B cell (primary cell): ENCODE measurements around the gene CMIP. TPM values are rescaled to one million over a fixed set of nuclear protein-coding genes. Genes with fewer than 3 reads are reported as not detected.

Experiments
- ATAC-seq: fragments of 200-7000 bp; cut with Tn5 transposase; one replicate; pipeline ENCODE4 v1.10.0; 2021; ENCODE audit warnings: low read depth, mild to moderate bottlenecking, moderate number of reproducible peaks, moderate library complexity
- CTCF ChIA-PET: fragments of 350-600 bp; sonication (Branson Sonifier 250); formaldehyde crosslinking; loops from one replicate; lab custom pipeline; 2021; ENCODE audit warnings: antibody characterized with exemption, inconsistent platforms; lab: Charles Lee
- POLR2A ChIA-PET: fragments of 350-600 bp; sonication (Branson Sonifier 250); formaldehyde crosslinking; loops from one replicate; lab custom pipeline; 2021; ENCODE audit warnings: antibody characterized with exemption; lab: Charles Lee
- DNase-seq: peaks from one replicate; pipeline ENCODE4 v3.0.0; 2013
- H2AFZ ChIP-seq: 2 replicates; pipeline ENCODE4 v1.6.1; 2012; ENCODE audit warnings: mild to moderate bottlenecking, low read depth, low read length; ENCODE audit not compliant: insufficient read depth, poor library complexity, severe bottlenecking
- H3K27ac ChIP-seq, 2 donors: 1 replicate in 1 of 2; 2 replicates in 1 of 2; pipeline ENCODE4 v1.5.1; 2012 to 2013; ENCODE audit warnings: low read length in 2 of 2, mild to moderate bottlenecking in 2 of 2, moderate library complexity in 1 of 2
- H3K27me3 ChIP-seq, 4 experiments: fragments of 200-600 bp in 1 of 4; sonication (generic) in 1 of 4; replicated peaks in 1 of 4; 1 replicate in 2 of 4; 2 replicates in 2 of 4; pipeline versions ENCODE4 v1.6.1 to v1.7.0; 2013 to 2016; ENCODE audit warnings: low read length in 3 of 4, mild to moderate bottlenecking in 2 of 4, mixed read lengths in 1 of 4, moderate library complexity in 1 of 4; ENCODE audit not compliant: insufficient read depth in 4 of 4, control insufficient read depth in 3 of 4; ENCODE audit errors: control extremely low read depth in 1 of 4
- H3K36me3 ChIP-seq, 2 experiments: replicated peaks in 1 of 2; 1 replicate in 1 of 2; 2 replicates in 1 of 2; pipeline versions ENCODE4 v1.6.1 to v1.7.1; 2013; ENCODE audit warnings: low read length in 1 of 2; ENCODE audit not compliant: insufficient read depth in 2 of 2, control insufficient read depth in 1 of 2; ENCODE audit errors: control extremely low read depth in 1 of 2, extremely low read depth in 1 of 2
- H3K4me1 ChIP-seq, 2 donors: fragments of 200-600 bp in 1 of 2; sonication (generic) in 1 of 2; 1 replicate in 1 of 2; 2 replicates in 1 of 2; pipeline versions ENCODE4 v1.5.1 to v1.6.1; 2013 to 2017; ENCODE audit warnings: low read length in 2 of 2; ENCODE audit not compliant: control insufficient read depth in 2 of 2, insufficient read depth in 2 of 2
- H3K4me2 ChIP-seq: replicated peaks from 2 replicates; pipeline ENCODE3; 2012; ENCODE audit warnings: mild to moderate bottlenecking, low read depth, low read length; ENCODE audit not compliant: poor library complexity, severe bottlenecking
- H3K4me3 ChIP-seq, 5 experiments: fragments of 200-600 bp in 1 of 5; sonication (generic) in 1 of 5; 1 replicate in 3 of 5; 2 replicates in 2 of 5; pipeline versions ENCODE4 v1.5.1 to v1.7.0; 2011 to 2016; ENCODE audit warnings: low read length in 4 of 5, mild to moderate bottlenecking in 4 of 5, low read depth in 2 of 5, control low read depth in 1 of 5, moderate library complexity in 1 of 5; ENCODE audit not compliant: insufficient read depth in 1 of 5; ENCODE audit errors: control extremely low read depth in 1 of 5, extremely low read depth in 1 of 5
- H3K79me2 ChIP-seq: fragments of 200-600 bp; sonication (generic); one replicate; pipeline ENCODE4 v1.6.0; 2016; ENCODE audit warnings: low read length; ENCODE audit not compliant: control insufficient read depth, insufficient read depth
- H3K9ac ChIP-seq: fragments of 200-600 bp; sonication (generic); 2 replicates; pipeline ENCODE4 v1.6.1; 2017; ENCODE audit warnings: mild to moderate bottlenecking, low read length, moderate library complexity
- H3K9me3 ChIP-seq, 3 donors: one replicate each; pipeline versions ENCODE4 v1.6.1 to v1.7.1; 2013; ENCODE audit warnings: low read length in 2 of 3; ENCODE audit not compliant: control insufficient read depth in 2 of 3, insufficient read depth in 1 of 3; ENCODE audit errors: control extremely low read depth in 1 of 3
- H4K20me1 ChIP-seq: 2 replicates; pipeline ENCODE4 v1.6.0; 2012; ENCODE audit warnings: mild to moderate bottlenecking, low read length; ENCODE audit not compliant: insufficient read depth, control insufficient read depth, poor library complexity, severe bottlenecking
- H3K27ac Mint-ChIP-seq: one replicate; pipeline ENCODE4 v1.8.0; 2021; ENCODE audit warnings: mixed read lengths
- H3K27me3 Mint-ChIP-seq: one replicate; pipeline ENCODE4 v1.8.0; 2021; ENCODE audit warnings: mixed read lengths
- H3K4me1 Mint-ChIP-seq: one replicate; pipeline ENCODE4 v1.8.0; 2021; ENCODE audit warnings: mixed read lengths
- H3K4me3 Mint-ChIP-seq: one replicate; pipeline ENCODE4 v1.8.0; 2021; ENCODE audit warnings: mixed read lengths
- H3K9me3 Mint-ChIP-seq: one replicate; pipeline ENCODE4 v1.8.0; 2022; ENCODE audit warnings: mixed read lengths; ENCODE audit not compliant: insufficient read depth
- EZH2 ChIP-seq: IDR thresholded peaks from 2 replicates; pipeline ENCODE4 v1.6.1; 2012; ENCODE audit warnings: borderline replicate concordance, low read depth, mild to moderate bottlenecking, moderate library complexity, low read length; ENCODE audit not compliant: insufficient read depth, poor library complexity, severe bottlenecking
- WGBS: methylation state at CpG from one replicate; pipeline ENCODE4 v1.1.5; 2013; ENCODE audit warnings: missing lambda C conversion rate; ENCODE audit not compliant: insufficient coverage; 5-methylcytosine and 5-hydroxymethylcytosine counted together
- intact Hi-C: fragments of 100-400 bp; cut with micrococcal nuclease; formaldehyde crosslinking; loops from one replicate; pipeline ENCODE4 v1.10.0; 2022
- polyA plus RNA-seq: library from polyadenylated mRNA; depleted of rRNA; stranded (reverse); fragments of >200 nt; gene quantifications from 2 replicates; pipeline ENCODE4 v1.2.3, GENCODE V29; 2012
- total RNA-seq, 2 donors: library from RNA; stranded (reverse); fragments of 120-200 nt in 1 of 2; gene quantifications; 1 replicate in 1 of 2; 2 replicates in 1 of 2; pipeline versions ENCODE4 v1.2.3 to v1.2.4, GENCODE V29; 2013 to 2022
- TF ChIP-seq, protein P1 (sequence below): fragments of 200-600 bp; IDR thresholded peaks from one replicate; pipeline ENCODE4 v1.8.0; 2022; ENCODE audit warnings: antibody characterized with exemption, mild to moderate bottlenecking

CMIP gene
- total and polyA plus RNA-seq, 2 donors (not counting 1 experiment from before 2014, with no cell fraction given): 27.1 to 155 TPM

DNA sequence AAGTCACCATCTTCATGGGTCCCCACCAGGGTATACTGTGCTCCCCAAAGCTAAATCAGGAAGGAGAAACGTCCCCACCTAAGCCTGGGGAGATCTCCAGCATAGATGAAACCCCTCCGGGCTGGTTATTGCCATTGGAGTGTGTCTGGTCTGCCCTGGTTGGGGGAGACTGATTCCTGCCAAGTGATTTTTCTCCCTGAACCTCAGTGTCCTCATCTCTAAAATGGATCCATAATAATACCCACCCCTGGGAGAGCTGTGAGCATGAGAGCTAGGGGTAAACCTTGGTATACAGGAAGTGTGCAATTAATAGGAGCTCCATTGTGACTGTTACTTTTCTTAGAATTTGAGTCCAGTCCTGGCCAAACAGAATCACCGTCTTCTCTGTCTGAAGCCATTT is 111.1 kb downstream of the CMIP start:
- H3K4me3 Mint-ChIP-seq: no peak overlapping the region
- TF ChIP-seq, protein P1, sequence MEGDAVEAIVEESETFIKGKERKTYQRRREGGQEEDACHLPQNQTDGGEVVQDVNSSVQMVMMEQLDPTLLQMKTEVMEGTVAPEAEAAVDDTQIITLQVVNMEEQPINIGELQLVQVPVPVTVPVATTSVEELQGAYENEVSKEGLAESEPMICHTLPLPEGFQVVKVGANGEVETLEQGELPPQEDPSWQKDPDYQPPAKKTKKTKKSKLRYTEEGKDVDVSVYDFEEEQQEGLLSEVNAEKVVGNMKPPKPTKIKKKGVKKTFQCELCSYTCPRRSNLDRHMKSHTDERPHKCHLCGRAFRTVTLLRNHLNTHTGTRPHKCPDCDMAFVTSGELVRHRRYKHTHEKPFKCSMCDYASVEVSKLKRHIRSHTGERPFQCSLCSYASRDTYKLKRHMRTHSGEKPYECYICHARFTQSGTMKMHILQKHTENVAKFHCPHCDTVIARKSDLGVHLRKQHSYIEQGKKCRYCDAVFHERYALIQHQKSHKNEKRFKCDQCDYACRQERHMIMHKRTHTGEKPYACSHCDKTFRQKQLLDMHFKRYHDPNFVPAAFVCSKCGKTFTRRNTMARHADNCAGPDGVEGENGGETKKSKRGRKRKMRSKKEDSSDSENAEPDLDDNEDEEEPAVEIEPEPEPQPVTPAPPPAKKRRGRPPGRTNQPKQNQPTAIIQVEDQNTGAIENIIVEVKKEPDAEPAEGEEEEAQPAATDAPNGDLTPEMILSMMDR: no peak
- no peak for TF ChIP-seq EZH2
- H3K27me3 ChIP-seq: no peaks in the 10 kb centered on the region
- peaks cover 0 to 12% (median 0%) of the 10 kb centered on the region in 3 donors for H3K9me3 ChIP-seq
- H3K4me3 ChIP-seq: no peak overlapping the region
- peaks cover 53% of the 10 kb centered on the region for H3K4me1 Mint-ChIP-seq
- no peak overlapping the region for H2AFZ ChIP-seq
- DNase-seq (no peak), ATAC-seq (no peak)
- H3K79me2 ChIP-seq: peaks cover 97% of the 10 kb centered on the region
- CTCF ChIA-PET: interaction anchor here (0.5 to 2.0 kb wide), 3 partner anchors 9 to 194 kb away, joined by 3 to 4 read pairs (median 3); no protein-coding TSS in a partner anchor
- intact Hi-C loops: no loop called here
- 100% methylated on average over 1 of the region's 3 CpGs for WGBS
- no peaks in the 10 kb centered on the region for H3K27me3 Mint-ChIP-seq
- no peak overlapping the region for H3K27ac ChIP-seq
- H4K20me1 ChIP-seq: peaks cover 73% of the 10 kb centered on the region
- no peaks in the 10 kb centered on the region for H3K9me3 Mint-ChIP-seq
- POLR2A ChIA-PET: interaction anchor here (0.8 kb wide), 1 partner anchor 12 kb away, joined by 3 read pairs; no protein-coding TSS in a partner anchor
- H3K27ac Mint-ChIP-seq: no peak overlapping the region
- no peak overlapping the region for H3K9ac ChIP-seq
- no peak overlapping the region for H3K4me2 ChIP-seq
- peaks cover 7 to 14% of the 10 kb centered on the region in 2 donors for H3K4me1 ChIP-seq
- H3K36me3 ChIP-seq: peaks cover 0 to 22% of the 10 kb centered on the region in 2 experiments

DNA sequence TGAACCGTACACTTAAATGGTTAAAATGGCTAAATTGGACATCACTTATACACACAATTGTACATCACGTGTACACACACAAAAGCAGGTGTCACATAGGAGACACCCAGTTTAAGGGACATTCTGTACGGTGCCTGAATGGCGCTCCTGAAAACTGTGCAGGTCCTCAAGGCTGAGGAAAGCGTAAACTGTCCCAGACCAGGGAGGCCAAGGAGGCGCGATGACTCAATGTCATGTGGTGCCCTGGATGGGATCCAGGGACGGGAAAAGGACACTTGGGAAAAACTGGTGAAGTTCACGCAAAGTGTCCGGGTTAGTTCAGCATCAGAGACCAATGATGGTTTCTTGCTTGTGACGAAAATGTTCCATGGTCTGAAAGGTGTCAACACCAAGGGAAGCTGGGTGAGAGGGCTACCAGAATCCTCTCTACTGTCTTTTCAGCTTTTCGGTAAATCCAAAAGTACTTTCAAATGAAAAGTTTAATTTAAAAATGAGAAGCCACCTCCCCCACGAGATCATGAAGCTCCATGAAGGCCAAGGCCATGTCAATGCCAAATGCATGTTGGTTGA is 112.2 kb downstream of the CMIP start:
- Histone ChIP-seq H3K4me3 (no peak overlapping the region), H2AFZ (no peak overlapping the region), H3K4me2 (no peak overlapping the region), H3K9me3 (peaks cover 0 to 8% (median 0%) of the 10 kb centered on the region in 3 donors), H3K36me3 (peaks cover 0 to 22% of the 10 kb centered on the region in 2 experiments), H4K20me1 (peaks cover 73% of the 10 kb centered on the region), H3K4me1 (peaks cover 7 to 14% of the 10 kb centered on the region in 2 donors), H3K9ac (no peak overlapping the region), H3K27ac (no peak overlapping the region), H3K27me3 (no peaks in the 10 kb centered on the region), H3K79me2 (peaks cover 97% of the 10 kb centered on the region)
- POLR2A ChIA-PET: no interaction called here
- no peak overlapping the region for H3K27ac Mint-ChIP-seq
- no peaks in the 10 kb centered on the region for H3K9me3 Mint-ChIP-seq
- CTCF ChIA-PET: interaction anchor here (2.0 kb wide), 1 partner anchor 10 kb away, joined by 4 read pairs; no protein-coding TSS in a partner anchor
- WGBS: 94% methylated on average over 11 of the region's 13 CpGs
- ATAC-seq (no peak), DNase-seq (no peak)
- TF ChIP-seq EZH2: no peak
- intact Hi-C loops: no loop called here
- H3K4me1 Mint-ChIP-seq: peaks cover 54% of the 10 kb centered on the region
- H3K4me3 Mint-ChIP-seq: no peak overlapping the region
- no peaks in the 10 kb centered on the region for H3K27me3 Mint-ChIP-seq
